Measurements from ENCODE around the gene VIM.
A peak's percentile ranks its signal among the peaks of the same experiment; 100 is the strongest.

Gene VIM

GRCh38 chr10:17210361-17210760 is 17.7 kb upstream of the VIM start:
- no peak for DNase-seq

- DNase-seq: no peak
Measured at GRCh38 chr10:17212802-17213221, 15.2 kb upstream of the VIM start.

- no peak for DNase-seq
Measured at GRCh38 chr10:17213646-17214349, 14.2 kb upstream of the VIM start.

GRCh38 chr10:17214526-17214925 is 13.5 kb upstream of the VIM start:
- DNase-seq: no peak

DNA sequence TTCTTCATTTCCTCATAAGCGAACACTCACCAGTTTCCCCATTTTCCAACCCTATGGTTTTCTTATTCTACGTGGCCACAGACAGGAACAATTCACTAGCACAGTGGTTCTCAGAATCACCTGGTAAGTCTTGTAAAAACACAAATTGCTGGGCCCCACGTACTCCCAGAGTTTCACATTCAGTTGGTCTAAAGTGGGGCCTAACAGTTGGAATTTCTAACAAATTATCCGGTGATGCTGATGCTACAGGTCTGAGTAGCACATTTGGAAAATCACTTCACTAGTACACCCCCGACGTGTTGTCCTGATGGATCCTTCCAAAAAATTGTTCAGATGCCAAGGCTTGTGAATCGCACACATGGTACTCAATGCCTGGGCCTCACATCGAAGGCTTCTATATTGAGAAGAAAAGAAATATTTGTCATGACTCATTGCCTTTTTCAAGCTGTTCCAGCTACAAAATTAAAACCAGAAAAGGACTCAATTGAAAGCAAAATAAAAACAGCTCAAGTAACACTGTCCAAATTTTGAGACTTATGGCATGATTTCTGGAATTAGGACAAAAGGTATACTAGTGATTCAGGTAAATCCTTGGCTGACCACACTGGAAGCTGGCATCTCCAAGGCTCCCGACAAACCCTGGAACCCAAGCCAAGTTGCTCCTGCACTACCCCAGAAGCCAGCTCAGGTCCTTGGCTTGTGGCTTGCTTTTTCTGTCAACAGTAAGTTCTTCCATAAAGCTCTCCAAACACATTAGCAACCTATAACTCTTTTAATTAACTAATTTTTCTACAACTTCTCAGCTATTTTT is 12.9 kb upstream of the VIM start:
- DNase-seq: no peak

GRCh38 chr10:17215782-17216122 is 12.3 kb upstream of the VIM start:
- no peak for DNase-seq

DNA sequence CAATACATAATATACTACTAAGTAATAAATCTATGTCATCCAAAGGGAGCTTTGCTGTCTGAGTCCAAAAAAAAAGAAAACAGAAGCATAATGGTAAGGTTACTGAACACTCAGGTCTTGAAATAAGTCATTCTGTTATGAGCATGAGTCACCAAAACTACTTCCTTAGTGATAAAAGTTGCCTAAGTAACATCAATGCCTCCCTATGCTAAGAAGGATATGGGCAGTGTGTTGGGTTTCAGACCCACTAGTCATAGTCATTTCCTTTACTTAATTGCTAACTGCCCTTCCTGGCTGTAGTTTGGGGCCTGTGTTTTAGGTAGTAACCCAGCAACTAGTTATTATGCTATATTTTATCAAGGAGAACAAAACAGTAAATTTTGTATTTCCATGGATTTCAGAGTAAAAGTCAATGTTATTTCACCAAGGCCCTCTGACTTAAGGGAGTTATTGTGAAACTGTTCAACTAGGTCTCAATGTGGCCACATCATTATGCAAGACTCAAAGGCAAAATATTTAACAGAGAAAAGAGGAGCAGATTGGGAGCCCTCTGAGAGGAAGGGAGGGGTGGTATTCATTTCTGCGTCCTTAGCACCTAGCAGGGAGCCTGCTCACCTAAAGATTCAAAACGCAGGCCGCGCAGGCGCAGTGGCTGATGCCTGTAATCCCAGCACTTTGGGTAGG is 11.7 kb upstream of the VIM start:
- no peak for DNase-seq

DNA sequence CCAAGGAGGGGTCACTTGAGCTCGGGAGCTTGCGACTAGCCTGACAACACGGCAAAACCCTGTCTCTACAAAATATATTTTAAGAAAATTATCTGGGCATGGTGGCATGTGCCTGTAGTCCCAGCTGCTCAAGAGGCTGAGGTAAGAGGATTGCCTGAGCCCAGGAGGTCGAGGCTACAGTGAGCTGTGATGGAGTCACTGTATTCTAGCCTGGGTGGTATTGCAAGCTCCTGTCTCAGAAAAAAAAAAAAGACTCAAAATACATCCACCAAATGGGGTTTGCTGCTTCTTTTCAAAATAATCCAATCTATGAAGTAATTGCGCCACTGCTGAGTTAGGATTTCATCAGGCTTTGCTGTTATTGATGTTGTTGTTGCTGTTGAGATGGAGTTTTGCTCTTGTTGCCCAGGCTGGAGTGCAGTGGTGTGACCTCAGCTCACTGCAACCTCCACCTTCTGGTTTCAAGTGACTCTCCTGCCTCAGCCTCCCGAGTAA is 11.1 kb upstream of the VIM start:
- no peak for DNase-seq

DNA sequence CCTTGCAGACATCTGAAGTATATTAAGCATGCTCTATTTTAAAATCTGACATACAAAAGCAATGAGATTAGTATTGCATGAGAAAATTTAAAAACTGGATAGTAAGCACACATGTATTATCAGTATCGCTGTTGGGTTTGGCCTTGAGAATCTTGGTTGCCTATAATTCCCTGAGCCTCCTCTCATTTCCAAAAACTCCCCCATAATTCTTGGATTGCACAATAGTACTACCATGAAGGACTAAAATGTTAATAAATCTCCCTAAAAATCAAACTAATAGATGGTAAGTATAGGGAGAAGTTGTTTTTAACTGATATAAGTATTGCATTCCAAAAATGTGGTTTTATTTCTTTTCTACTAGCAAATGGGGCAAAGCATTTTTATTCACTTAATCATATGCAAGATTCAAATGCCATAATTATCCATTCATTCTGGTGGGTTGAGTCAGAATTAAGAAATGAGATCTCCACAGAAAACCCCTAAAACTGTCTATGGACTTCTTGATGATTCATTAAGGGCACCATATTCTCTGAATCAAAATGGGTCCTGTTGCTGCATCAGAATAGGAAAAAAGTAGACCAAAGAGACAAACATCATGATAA is 10.3 kb upstream of the VIM start:
- DNase-seq: no peak

GRCh38 chr10:17219024-17219423 is 9.0 kb upstream of the VIM start:
- no peak for DNase-seq

GRCh38 chr10:17220652-17221100 is 7.4 kb upstream of the VIM start:
- no peak for DNase-seq

GRCh38 chr10:17222329-17222728 is 5.7 kb upstream of the VIM start:
- DNase-seq: no peak

DNA sequence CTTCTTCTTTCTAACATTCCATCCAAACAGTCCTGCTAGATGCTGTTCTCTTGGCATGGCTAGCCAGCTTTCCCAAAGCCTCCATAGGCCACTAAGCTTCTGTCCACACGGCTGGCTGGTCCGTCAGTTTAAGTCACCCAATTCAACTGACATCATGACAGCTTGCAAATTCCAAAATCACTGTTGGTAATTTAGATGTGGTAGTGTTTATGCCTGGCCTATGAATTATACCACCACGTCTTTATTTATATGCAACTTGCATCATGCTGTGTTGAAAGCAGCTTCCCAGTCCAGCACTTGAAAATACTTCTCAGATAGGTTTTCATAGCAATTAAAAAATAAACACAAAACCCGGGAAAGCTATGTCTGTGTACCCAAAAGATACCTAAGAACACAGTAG is 2.2 kb upstream of the VIM start:
- DNase-seq: no peak

- DNase-seq: no peak
Measured at GRCh38 chr10:17226891-17227303, 1.1 kb upstream of the VIM start.

DNA sequence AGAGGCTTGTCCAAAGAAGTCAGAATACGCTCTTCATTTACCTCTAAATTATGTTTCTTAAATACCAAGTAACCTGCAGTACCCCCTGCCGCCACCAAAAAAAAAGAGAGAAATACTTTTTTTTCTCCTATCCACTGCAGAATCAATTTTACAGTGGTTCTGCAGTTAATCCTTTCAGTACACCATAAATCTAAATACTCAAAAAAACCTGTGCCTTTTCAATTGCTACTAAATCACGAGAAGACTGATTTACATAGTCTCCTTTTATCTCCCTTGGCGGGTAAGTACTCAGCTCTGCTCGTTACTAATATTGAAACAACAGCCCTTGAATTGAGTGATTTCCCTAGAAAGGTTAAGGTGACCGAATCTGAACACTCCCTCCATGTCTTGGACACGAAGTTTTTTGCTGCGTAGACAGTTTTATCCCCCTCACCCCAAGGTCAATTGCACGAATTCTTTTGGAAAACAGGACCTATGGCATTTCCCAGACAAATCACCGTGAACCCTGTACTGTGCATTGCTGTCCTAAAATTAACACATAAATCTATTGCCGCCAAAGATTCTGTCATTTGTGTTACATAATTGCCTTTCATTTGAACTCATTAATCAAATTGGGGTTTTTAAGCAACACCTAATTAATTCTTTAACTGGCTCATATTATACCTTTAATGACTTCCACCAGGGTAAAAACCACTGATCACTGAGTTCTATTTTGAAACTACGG is 512 bp upstream of the VIM start:
- peak; percentile 4 for DNase-seq

DNA sequence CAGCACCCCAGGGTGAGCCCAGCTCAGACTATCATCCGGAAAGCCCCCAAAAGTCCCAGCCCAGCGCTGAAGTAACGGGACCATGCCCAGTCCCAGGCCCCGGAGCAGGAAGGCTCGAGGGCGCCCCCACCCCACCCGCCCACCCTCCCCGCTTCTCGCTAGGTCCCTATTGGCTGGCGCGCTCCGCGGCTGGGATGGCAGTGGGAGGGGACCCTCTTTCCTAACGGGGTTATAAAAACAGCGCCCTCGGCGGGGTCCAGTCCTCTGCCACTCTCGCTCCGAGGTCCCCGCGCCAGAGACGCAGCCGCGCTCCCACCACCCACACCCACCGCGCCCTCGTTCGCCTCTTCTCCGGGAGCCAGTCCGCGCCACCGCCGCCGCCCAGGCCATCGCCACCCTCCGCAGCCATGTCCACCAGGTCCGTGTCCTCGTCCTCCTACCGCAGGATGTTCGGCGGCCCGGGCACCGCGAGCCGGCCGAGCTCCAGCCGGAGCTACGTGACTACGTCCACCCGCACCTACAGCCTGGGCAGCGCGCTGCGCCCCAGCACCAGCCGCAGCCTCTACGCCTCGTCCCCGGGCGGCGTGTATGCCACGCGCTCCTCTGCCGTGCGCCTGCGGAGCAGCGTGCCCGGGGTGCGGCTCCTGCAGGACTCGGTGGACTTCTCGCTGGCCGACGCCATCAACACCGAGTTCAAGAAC is 1.1 kb downstream of the VIM start:
- DNase-seq: peak; percentile 74

DNA sequence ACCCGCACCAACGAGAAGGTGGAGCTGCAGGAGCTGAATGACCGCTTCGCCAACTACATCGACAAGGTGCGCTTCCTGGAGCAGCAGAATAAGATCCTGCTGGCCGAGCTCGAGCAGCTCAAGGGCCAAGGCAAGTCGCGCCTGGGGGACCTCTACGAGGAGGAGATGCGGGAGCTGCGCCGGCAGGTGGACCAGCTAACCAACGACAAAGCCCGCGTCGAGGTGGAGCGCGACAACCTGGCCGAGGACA is 1.6 kb downstream of the VIM start:
- DNase-seq: no peak

GRCh38 chr10:17229967-17230682 is 2.1 kb downstream of the VIM start:
- peak; percentile 79 for DNase-seq

- DNase-seq: no peak
Measured at GRCh38 chr10:17231788-17232187, 3.7 kb downstream of the VIM start.

DNA sequence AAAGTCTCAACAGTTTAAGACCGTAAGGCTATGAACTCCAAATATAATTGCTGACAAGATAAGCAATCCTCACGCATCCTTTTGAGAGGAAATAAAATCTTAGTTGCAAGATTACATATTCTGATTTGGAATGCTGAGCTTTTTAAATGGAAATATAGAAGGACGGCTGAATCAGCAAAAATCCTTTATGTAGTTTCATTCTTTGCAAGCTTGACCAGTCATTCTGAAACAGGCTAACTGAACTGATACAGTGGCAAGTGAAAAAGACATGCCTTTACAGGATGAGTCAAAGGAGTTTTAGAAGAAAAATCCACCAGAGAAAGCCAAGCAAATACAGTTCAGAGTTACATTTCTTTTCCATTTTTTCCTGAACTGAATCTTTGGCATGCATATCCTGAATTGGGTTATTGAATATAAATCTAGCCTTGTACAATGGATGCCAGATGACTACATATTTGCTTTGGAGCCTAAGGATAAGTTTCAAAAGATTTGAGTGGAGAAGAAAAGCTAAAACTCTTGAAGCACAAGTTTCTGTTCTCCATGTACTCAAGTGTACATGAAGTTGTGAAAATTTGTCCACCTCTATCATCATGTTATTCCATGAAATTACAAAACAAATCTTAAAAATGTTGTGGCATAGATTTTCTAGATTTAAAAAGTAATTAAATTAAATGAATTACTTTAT is 4.4 kb downstream of the VIM start:
- no peak for DNase-seq

Data from effector CD8-positive, alpha-beta T cell (primary cell).